Parathyroid adenoma (tissue), 2 donors: ENCODE results near the gene IFFO2.

Source experiments
- H2AFZ ChIP-seq: fragments of 300-600 bp; sonication (generic); one replicate; pipeline ENCODE4 v1.7.0; 2017; ENCODE audit warnings: antibody characterized with exemption, mild to moderate bottlenecking
- H3K27ac ChIP-seq: fragments of 300-600 bp; sonication (generic); one replicate; pipeline ENCODE4 v1.7.0; 2017
- H3K27me3 ChIP-seq: fragments of 300-600 bp; sonication (generic); one replicate; pipeline ENCODE4 v1.7.0; 2017; ENCODE audit warnings: low read length; ENCODE audit not compliant: control insufficient read depth, insufficient read depth
- H3K36me3 ChIP-seq: fragments of 300-600 bp; sonication (generic); one replicate; pipeline ENCODE4 v1.7.0; 2017; ENCODE audit warnings: low read length; ENCODE audit not compliant: control insufficient read depth, insufficient read depth
- H3K4me1 ChIP-seq: fragments of 300-600 bp; sonication (generic); one replicate; pipeline ENCODE4 v1.7.0; 2017; ENCODE audit warnings: control low read depth
- H3K4me2 ChIP-seq: fragments of 300-600 bp; sonication (generic); one replicate; pipeline ENCODE4 v1.7.0; 2017; ENCODE audit warnings: low read length
- H3K4me3 ChIP-seq: fragments of 300-600 bp; sonication (generic); one replicate; pipeline ENCODE4 v1.7.0; 2017; ENCODE audit warnings: low read depth, low read length
- H3K79me2 ChIP-seq: fragments of 300-600 bp; sonication (generic); one replicate; pipeline ENCODE4 v1.7.0; 2017; ENCODE audit warnings: control low read depth
- H3K9ac ChIP-seq: fragments of 300-600 bp; sonication (generic); one replicate; pipeline ENCODE4 v1.7.0; 2017; ENCODE audit warnings: mild to moderate bottlenecking
- H3K9me3 ChIP-seq: fragments of 300-600 bp; sonication (generic); one replicate; pipeline ENCODE4 v1.7.0; 2017; ENCODE audit warnings: low read length; ENCODE audit not compliant: control insufficient read depth
- CTCF ChIP-seq: fragments of 300-600 bp; sonication (generic); IDR thresholded peaks from one replicate; pipeline ENCODE4 v1.7.0; 2017; ENCODE audit warnings: antibody characterized with exemption, mild to moderate bottlenecking
- donor health status: primary hyperparathyroidism.

IFFO2 gene

GRCh38 chr1:18919197-18919905, 37.1 kb downstream of the IFFO2 start:
- no peak for TF ChIP-seq CTCF
- H3K4me1 ChIP-seq = peaks cover 6% of the 10 kb centered on the region

GRCh38 chr1:18918417-18918816, 38.1 kb downstream of the IFFO2 start:
- H2AFZ ChIP-seq = no peak overlapping the region
- peaks cover 11% of the 10 kb centered on the region for H3K79me2 ChIP-seq
- H3K9ac ChIP-seq = no peak overlapping the region
- peaks cover 5% of the 10 kb centered on the region for H3K4me1 ChIP-seq
- no peaks in the 10 kb centered on the region for H3K36me3 ChIP-seq
- no peaks in the 10 kb centered on the region for H3K27me3 ChIP-seq
- no peak for TF ChIP-seq CTCF
- H3K9me3 ChIP-seq = no peaks in the 10 kb centered on the region
- H3K27ac ChIP-seq = no peak overlapping the region
- no peak overlapping the region for H3K4me2 ChIP-seq
- no peak overlapping the region for H3K4me3 ChIP-seq

More at GRCh38 chr1:18919197-18919905, 37.1 kb downstream of the IFFO2 start:
- H3K9me3 ChIP-seq = no peaks in the 10 kb centered on the region
- peaks cover 11% of the 10 kb centered on the region for H3K79me2 ChIP-seq
- no peak overlapping the region for H3K4me2 ChIP-seq
- H3K9ac ChIP-seq = no peak overlapping the region
- no peaks in the 10 kb centered on the region for H3K36me3 ChIP-seq
- H2AFZ ChIP-seq = no peak overlapping the region
- H3K27ac ChIP-seq = no peak overlapping the region
- H3K27me3 ChIP-seq = no peaks in the 10 kb centered on the region
- no peak overlapping the region for H3K4me3 ChIP-seq

GRCh38 chr1:18917071-18917799, 39.2 kb downstream of the IFFO2 start:
- H3K4me1 ChIP-seq = no peaks in the 10 kb centered on the region
- H3K79me2 ChIP-seq = peaks cover 8% of the 10 kb centered on the region
- H3K9ac ChIP-seq = no peak overlapping the region
- H3K27me3 ChIP-seq = no peaks in the 10 kb centered on the region
- H3K4me3 ChIP-seq = no peak overlapping the region
- TF ChIP-seq CTCF = no peak
- H3K36me3 ChIP-seq = no peaks in the 10 kb centered on the region
- no peak overlapping the region for H3K27ac ChIP-seq
- no peak overlapping the region for H3K4me2 ChIP-seq
- no peak overlapping the region for H2AFZ ChIP-seq
- H3K9me3 ChIP-seq = no peaks in the 10 kb centered on the region

- no peaks in the 10 kb centered on the region for H3K36me3 ChIP-seq
- H3K79me2 ChIP-seq = peaks cover 4% of the 10 kb centered on the region
- H3K4me2 ChIP-seq = no peak overlapping the region
- no peaks in the 10 kb centered on the region for H3K4me1 ChIP-seq
- H3K9ac ChIP-seq = no peak overlapping the region
- no peaks in the 10 kb centered on the region for H3K27me3 ChIP-seq
- H3K4me3 ChIP-seq = no peak overlapping the region
- TF ChIP-seq CTCF = no peak
- H3K27ac ChIP-seq = no peak overlapping the region
- no peaks in the 10 kb centered on the region for H3K9me3 ChIP-seq
- H2AFZ ChIP-seq = no peak overlapping the region
Observed at GRCh38 chr1:18915341-18915740, 41.1 kb downstream of the IFFO2 start.
